K562 (cell line): ENCODE data around the gene NR2F2. TPM values are rescaled to one million over a fixed set of nuclear protein-coding genes. Genes with fewer than 3 reads are reported as not detected.

Experiments used
- ATF2 ChIP-seq: sonication (generic); formaldehyde crosslinking; IDR thresholded peaks from 2 replicates; pipeline ENCODE4 v1.8.1; 2022; ENCODE audit warnings: missing genetic modification reagents
- BCOR ChIP-seq: fragments of 450-650 bp; IDR thresholded peaks from 2 replicates; pipeline ENCODE4 v1.6.1; 2016
- BRF1 ChIP-seq: IDR thresholded peaks from 3 replicates; pipeline ENCODE4 v1.6.1; 2011; ENCODE audit warnings: borderline replicate concordance, mild to moderate bottlenecking; ENCODE audit not compliant: insufficient read length; ENCODE audit errors: extremely low read depth
- CXXC5 ChIP-seq: fragments of 250-450 bp; sonication (Bioruptor Pico); IDR thresholded peaks from 2 replicates; pipeline ENCODE4 v1.8.0; 2022; ENCODE audit warnings: inconsistent platforms, mild to moderate bottlenecking, moderate library complexity
- GTF2E2 ChIP-seq: fragments of 200-800 bp; sonication (Bioruptor generic); IDR thresholded peaks from 2 replicates; pipeline ENCODE4 v1.6.1; 2016; ENCODE audit warnings: missing genetic modification characterization, missing compliant biosample characterization
- HNRNPH1 ChIP-seq: fragments of 200-400 bp; formaldehyde crosslinking; optimal IDR thresholded peaks from 2 replicates; pipeline ENCODE3; 2017; ENCODE audit warnings: low read depth, mild to moderate bottlenecking, low read length, moderate library complexity
- HOMEZ ChIP-seq: fragments of 250-450 bp; sonication (Bioruptor Pico); IDR thresholded peaks from 2 replicates; pipeline ENCODE4 v1.4.0; 2020; ENCODE audit warnings: mild to moderate bottlenecking, moderate library complexity
- NBN ChIP-seq: fragments of 450-650 bp; IDR thresholded peaks from 2 replicates; pipeline ENCODE4 v1.6.1; 2016; ENCODE audit warnings: low read depth, mild to moderate bottlenecking
- RBM22 ChIP-seq: fragments of 200-400 bp; formaldehyde crosslinking; IDR thresholded peaks from 2 replicates; pipeline ENCODE4 v1.6.1; 2018; ENCODE audit warnings: low read length, low read depth; ENCODE audit not compliant: poor library complexity, severe bottlenecking
- REST ChIP-seq, 2 experiments: fragments of 450-650 bp; formaldehyde crosslinking in 1 of 2; IDR thresholded peaks; 2 replicates each; pipeline versions ENCODE4 v1.4.0 to v1.6.1; 2014 to 2020; ENCODE audit warnings: mild to moderate bottlenecking in 2 of 2, borderline replicate concordance in 1 of 2, low read depth in 1 of 2
- STAG1 ChIP-seq: sonication (generic); formaldehyde crosslinking; IDR thresholded peaks from 2 replicates; pipeline ENCODE4 v1.5.0; 2020; ENCODE audit warnings: missing genetic modification reagents, borderline replicate concordance
- ZFX ChIP-seq: sonication (generic); formaldehyde crosslinking; IDR thresholded peaks from 2 replicates; pipeline ENCODE4 v1.8.0; 2022; ENCODE audit warnings: mild to moderate bottlenecking, missing genetic modification reagents, moderate library complexity
- ZNF277 ChIP-seq: fragments of 250-450 bp; sonication (Bioruptor Pico); IDR thresholded peaks from 2 replicates; pipeline ENCODE4 v1.8.0; 2022; ENCODE audit warnings: inconsistent platforms, mild to moderate bottlenecking, moderate library complexity, borderline replicate concordance
- polyA plus RNA-seq, 8 experiments: library from polyadenylated mRNA; depleted of rRNA in 4 of 8; stranded (reverse) in 5 of 8; unstranded in 3 of 8; fragments of >200 nt; fragmentation: Nextera tagmentation in 2 of 8; fragmentation: Illumina TruSeq in 1 of 8; extraction: Ambion mirVana in 2 of 8; extraction: Trizol in 1 of 8; gene quantifications; 2 replicates each; pipeline versions ENCODE4 v1.2.1 to v1.2.3, GENCODE V29; 2011 to 2014; ENCODE audit warnings: inconsistent platforms in 1 of 8, missing spikeins in 1 of 8
- total RNA-seq, 7 experiments: library from RNA; depleted of rRNA in 6 of 7; stranded (reverse); fragments of >200 nt in 6 of 7; fragmentation: Illumina TruSeq in 2 of 7; extraction: Trizol in 2 of 7; gene quantifications; 2 replicates each; pipeline versions ENCODE4 v1.2.1 to v1.2.3, GENCODE V29; 2011 to 2021; ENCODE audit warnings: low replicate concordance in 1 of 7

NR2F2 gene
- total and polyA plus RNA-seq, 9 of the 15 experiments (the other 6 are each of a cell fraction or from before 2014, with no cell fraction given), result 6.0 to 51.8 (median 11.1) TPM

GRCh38 chr15:96333131-96334016, 2.9 kb downstream of the NR2F2 start (continued):
- TF ChIP-seq REST (IDR thresholded peaks at IDR 0.05; ENCODE audit: borderline replicate concordance) (peak; percentile 73), REST (CRISPR knock-in tag; IDR thresholded peaks at IDR 0.05; ENCODE audit: low read depth) (no peak), HNRNPH1 (no peak), RBM22 (peak; percentile 42), STAG1 (CRISPR knock-in tag) (no peak), ATF2 (CRISPR knock-in tag) (no peak), NBN (no peak), GTF2E2 (tag) (no peak; the same call in 1 of the 2 replicates), BCOR (peak; percentile 18; the same call in 1 of the 2 replicates), CXXC5 (CRISPR knock-in tag) (peak; percentile 51; the same call in 1 of the 2 replicates), BRF1 (no peak), ZFX (CRISPR knock-in tag) (peak; percentile 68), HOMEZ (CRISPR knock-in tag) (no peak), ZNF277 (no peak)
